K562 (cell line): Measurements from ENCODE around the gene MYO6. TPM values are rescaled to one million over a fixed set of nuclear protein-coding genes. Genes with fewer than 3 reads are reported as not detected.

Experiments used
- ATAC-seq: fragments of 200-7000 bp; cut with Tn5 transposase; 3 replicates; pipeline ENCODE4 v1.9.1; 2020; ENCODE audit warnings: moderate library complexity
- BruUV-seq: library from RNA; stranded (reverse); fragments of 400-500 nt; replicated peaks from 2 replicates; lab custom pipeline; 2021; lab: Mats Ljungman, UMichigan
- CTCF ChIA-PET: fragments of 300-600 bp; formaldehyde crosslinking; extraction: SDS; loops from one replicate; lab custom pipeline; 2021; ENCODE audit warnings: low intra/inter-chr PET ratio; lab: Yijun Ruan, JAX
- POLR2A ChIA-PET: fragments of 300-600, 350-650 bp; sonication (Branson Sonifier 250); formaldehyde crosslinking; extraction: SDS; loops from one replicate; lab custom pipeline; 2021; ENCODE audit warnings: antibody characterized with exemption, inconsistent platforms; lab: Yijun Ruan, JAX
- DNase-seq, 4 experiments: peaks; one replicate each; pipeline versions ENCODE4 v3.0.0 to v3.0.0-alpha.2; 2011 to 2018; ENCODE audit warnings: low spot score in 3 of 4, mixed read lengths in 3 of 4; ENCODE audit errors: extremely low read depth in 1 of 4
- FAIRE-seq: peaks from 2 replicates; lab custom pipeline; 2011; peaks lifted over from hg19 to GRCh38; lab: Jason Lieb, UNC
- H2AFZ ChIP-seq: 2 replicates; pipeline ENCODE4 v1.6.0; 2011; ENCODE audit warnings: low read depth, low read length, control low read depth, inconsistent platforms
- H3K27ac ChIP-seq: fragments of 200-600 bp; 3 replicates; pipeline ENCODE4 v1.8.0; 2011; ENCODE audit warnings: low read depth, mild to moderate bottlenecking, control low read depth, inconsistent platforms, low read length, moderate library complexity, mixed read lengths; ENCODE audit errors: extremely low read depth
- H3K27me3 ChIP-seq, 2 experiments: fragments of 300-600 bp in 1 of 2; 2 replicates in 1 of 2; 3 replicates in 1 of 2; pipeline versions ENCODE4 v1.6.0 to v1.8.0; 2011; ENCODE audit warnings: inconsistent platforms in 2 of 2, low read length in 2 of 2, mild to moderate bottlenecking in 1 of 2, mixed read lengths in 1 of 2, moderate library complexity in 1 of 2; ENCODE audit not compliant: control insufficient read depth in 2 of 2, insufficient read depth in 2 of 2
- H3K36me3 ChIP-seq: fragments of 300-600 bp; 3 replicates; pipeline ENCODE4 v1.8.0; 2011; ENCODE audit warnings: mild to moderate bottlenecking, low read length, inconsistent platforms; ENCODE audit not compliant: control insufficient read depth, insufficient read depth
- H3K4me1 ChIP-seq, 2 experiments: fragments of 200-600 bp in 1 of 2; replicated peaks in 1 of 2; 2 replicates in 1 of 2; 3 replicates in 1 of 2; pipeline versions ENCODE4 v1.5.1 to v1.8.0; 2011; ENCODE audit warnings: inconsistent platforms in 2 of 2, low read length in 2 of 2, mild to moderate bottlenecking in 1 of 2, mixed read lengths in 1 of 2, moderate library complexity in 1 of 2; ENCODE audit not compliant: control insufficient read depth in 2 of 2, insufficient read depth in 2 of 2
- H3K4me2 ChIP-seq: 2 replicates; pipeline ENCODE4 v1.6.1; 2011; ENCODE audit warnings: low read length, control low read depth, inconsistent platforms, mixed read lengths; ENCODE audit not compliant: insufficient read depth
- H3K4me3 ChIP-seq: fragments of 200-600 bp; sonication (generic), shearing (Covaris generic); 2 replicates; pipeline ENCODE4 v1.5.1; 2016; ENCODE audit warnings: control low read depth, inconsistent platforms
- H3K79me2 ChIP-seq: fragments of 200-600 bp; 3 replicates; pipeline ENCODE4 v1.8.0; 2011; ENCODE audit warnings: low read length, inconsistent platforms; ENCODE audit not compliant: control insufficient read depth, insufficient read depth
- H3K9ac ChIP-seq, 2 experiments: 2 replicates each; pipeline versions ENCODE4 v1.6.0 to v1.6.1; 2011; ENCODE audit warnings: low read depth in 2 of 2, low read length in 2 of 2, control low read depth in 1 of 2, inconsistent platforms in 1 of 2, mild to moderate bottlenecking in 1 of 2, mixed read lengths in 1 of 2; ENCODE audit not compliant: insufficient read depth in 1 of 2
- H3K9me1 ChIP-seq: one replicate; pipeline ENCODE4 v1.6.0; 2011; ENCODE audit warnings: inconsistent platforms, mild to moderate bottlenecking, low read length, moderate library complexity; ENCODE audit not compliant: control insufficient read depth, insufficient read depth
- H3K9me3 ChIP-seq: replicated peaks from 2 replicates; pipeline ENCODE4 v1.5.1; 2011; ENCODE audit warnings: low read depth, low read length, inconsistent platforms; ENCODE audit not compliant: control insufficient read depth, insufficient read depth
- H4K20me1 ChIP-seq: replicated peaks from 2 replicates; pipeline ENCODE4 v1.6.1; 2011; ENCODE audit warnings: low read length, inconsistent platforms, mixed read lengths; ENCODE audit not compliant: control insufficient read depth, insufficient read depth
- ARID2 ChIP-seq: fragments of 450-650 bp; IDR thresholded peaks from 2 replicates; pipeline ENCODE4 v1.6.1; 2017; ENCODE audit warnings: antibody characterized with exemption, mild to moderate bottlenecking
- BRCA1 ChIP-seq, 2 experiments: fragments of 450-650 bp in 1 of 2; sonication (generic) in 1 of 2; formaldehyde crosslinking in 1 of 2; IDR thresholded peaks; 2 replicates each; pipeline versions ENCODE4 v1.5.0 to v1.6.1; 2017 to 2020; ENCODE audit warnings: mild to moderate bottlenecking in 1 of 2, missing genetic modification reagents in 1 of 2
- DMBX1 ChIP-seq: fragments of 250-450 bp; sonication (Bioruptor Pico); IDR thresholded peaks from 2 replicates; pipeline ENCODE4 v1.8.0; 2022; ENCODE audit warnings: inconsistent platforms, mild to moderate bottlenecking, moderate library complexity, borderline replicate concordance
- ETS1 ChIP-seq: conservative IDR thresholded peaks from 2 replicates; pipeline ENCODE4 v1.6.1; 2011; ENCODE audit warnings: low read depth, mild to moderate bottlenecking, low read length; ENCODE audit not compliant: control insufficient read depth
- ETV6 ChIP-seq, 3 experiments: fragments of 150-350 bp in 1 of 3; sonication (generic) in 1 of 3; formaldehyde crosslinking in 1 of 3; IDR thresholded peaks; 2 replicates each; pipeline versions ENCODE4 v1.6.1 to v1.8.0; 2014 to 2022; ENCODE audit warnings: borderline replicate concordance in 2 of 3, low read depth in 2 of 3, antibody characterized with exemption in 1 of 3, low read length in 1 of 3, mild to moderate bottlenecking in 1 of 3, missing genetic modification reagents in 1 of 3
- FOSL1 ChIP-seq: fragments of 200-800 bp; sonication (Bioruptor generic); conservative IDR thresholded peaks from 2 replicates; pipeline ENCODE4 v1.6.1; 2016; ENCODE audit warnings: missing genetic modification characterization, missing compliant biosample characterization
- IFI16 ChIP-seq: fragments of 250-450 bp; sonication (Bioruptor Pico); IDR thresholded peaks from 2 replicates; pipeline ENCODE4 v2.1.2; 2022; ENCODE audit warnings: mild to moderate bottlenecking, inconsistent platforms
- LARP7 ChIP-seq: fragments of 450-650 bp; IDR thresholded peaks from 2 replicates; pipeline ENCODE4 v1.6.1; 2016
- MAZ ChIP-seq, 2 experiments: fragments of 450-650 bp in 1 of 2; sonication (generic) in 1 of 2; formaldehyde crosslinking; IDR thresholded peaks in 1 of 2; conservative IDR thresholded peaks in 1 of 2; 2 replicates each; pipeline versions ENCODE4 v1.4.0 to v1.5.0; 2020; ENCODE audit warnings: mild to moderate bottlenecking in 1 of 2, missing genetic modification reagents in 1 of 2
- MED1 ChIP-seq: sonication (generic); formaldehyde crosslinking; IDR thresholded peaks from 2 replicates; pipeline ENCODE4 v1.8.1; 2023; ENCODE audit warnings: missing genetic modification reagents, borderline replicate concordance
- PTBP1 ChIP-seq: fragments of 200-400 bp; formaldehyde crosslinking; IDR thresholded peaks from 2 replicates; pipeline ENCODE4 v1.6.1; 2017; ENCODE audit warnings: low read depth, low read length
- SP2 ChIP-seq: IDR thresholded peaks from 2 replicates; pipeline ENCODE4 v1.6.1; 2011; ENCODE audit warnings: mild to moderate bottlenecking, low read depth, low read length, moderate library complexity; ENCODE audit not compliant: poor library complexity, severe bottlenecking; ENCODE audit errors: extremely low read depth
- ZC3H4 ChIP-seq: sonication (generic); formaldehyde crosslinking; IDR thresholded peaks from 2 replicates; pipeline ENCODE4 v1.9.0; 2021; ENCODE audit warnings: missing genetic modification reagents, borderline replicate concordance
- ZNF431 ChIP-seq: sonication (generic); formaldehyde crosslinking; IDR thresholded peaks from 2 replicates; pipeline ENCODE4 v1.8.0; 2022; ENCODE audit warnings: mild to moderate bottlenecking, missing genetic modification reagents
- ZNF609 ChIP-seq: sonication (generic); formaldehyde crosslinking; IDR thresholded peaks from 2 replicates; pipeline ENCODE4 v1.8.1; 2023; ENCODE audit warnings: missing genetic modification reagents, mild to moderate bottlenecking, borderline replicate concordance
- ZNF785 ChIP-seq: fragments of 250-450 bp; sonication (Bioruptor Pico); IDR thresholded peaks from 2 replicates; pipeline ENCODE4 v1.4.0; 2020; ENCODE audit warnings: mild to moderate bottlenecking
- WGBS: fragments of 100-300 bp; shearing (Covaris generic); methylation state at CpG from one replicate; pipeline ENCODE4 v1.1.6; 2016; ENCODE audit warnings: low coverage, mixed read lengths; ENCODE audit not compliant: insufficient coverage; ENCODE audit errors: missing lambda C conversion rate; 5-methylcytosine and 5-hydroxymethylcytosine counted together
- in situ Hi-C: fragments of 300-500 bp; cut with MboI; formaldehyde crosslinking; loops from 4 replicates; pipeline ENCODE4 v1.15.0; 2018; ENCODE audit warnings: inconsistent platforms, mixed read lengths
- intact Hi-C: fragments of 100-400 bp; cut with micrococcal nuclease; formaldehyde crosslinking; loops from 2 replicates; pipeline ENCODE4 v1.14.2; 2022
- polyA plus RNA-seq, 8 experiments: library from polyadenylated mRNA; depleted of rRNA in 4 of 8; stranded (reverse) in 5 of 8; unstranded in 3 of 8; fragments of >200 nt; fragmentation: Nextera tagmentation in 2 of 8; fragmentation: Illumina TruSeq in 1 of 8; extraction: Ambion mirVana in 2 of 8; extraction: Trizol in 1 of 8; gene quantifications; 2 replicates each; pipeline versions ENCODE4 v1.2.1 to v1.2.3, GENCODE V29; 2011 to 2014; ENCODE audit warnings: inconsistent platforms in 1 of 8, missing spikeins in 1 of 8
- total RNA-seq, 7 experiments: library from RNA; depleted of rRNA in 6 of 7; stranded (reverse); fragments of >200 nt in 6 of 7; fragmentation: Illumina TruSeq in 2 of 7; extraction: Trizol in 2 of 7; gene quantifications; 2 replicates each; pipeline versions ENCODE4 v1.2.1 to v1.2.3, GENCODE V29; 2011 to 2021; ENCODE audit warnings: low replicate concordance in 1 of 7

Gene MYO6
- total and polyA plus RNA-seq, 9 of the 15 experiments (the other 6 are each of a cell fraction or from before 2014, with no cell fraction given), result 1.3 to 5.5 (median 2.7) TPM

GRCh38 chr6:75761489-75761888 is 12.4 kb downstream of the MYO6 start:
- DNase-seq (no peak), FAIRE-seq (no peak), ATAC-seq (no peak)
- H3K9me1 ChIP-seq, result no peaks in the 10 kb centered on the region
- no TSS peak for BruUV-seq
- H3K4me2 ChIP-seq, result no peak overlapping the region
- no peaks in the 10 kb centered on the region for H3K79me2 ChIP-seq
- in situ Hi-C loops, result no loop called here
- TF ChIP-seq ARID2, result no peak
- TF ChIP-seq BRCA1 (IDR thresholded peaks at IDR 0.05), result no peak
- no peak for TF ChIP-seq BRCA1 (CRISPR knock-in tag; IDR thresholded peaks at IDR 0.05)
- TF ChIP-seq MED1 (CRISPR knock-in tag), result no peak
- TF ChIP-seq IFI16 (CRISPR knock-in tag), result no peak
- no peak for TF ChIP-seq FOSL1 (tag)
- TF ChIP-seq ETV6 (IDR thresholded peaks at IDR 0.05; ENCODE audit: borderline replicate concordance in 1 of 2, low read depth in 2 of 2, low read length in 1 of 2), result no peak
- TF ChIP-seq ETV6 (CRISPR knock-in tag; IDR thresholded peaks at IDR 0.05; ENCODE audit: borderline replicate concordance), result no peak
- no peak for TF ChIP-seq ZC3H4 (CRISPR knock-in tag)
- TF ChIP-seq PTBP1, result no peak
- no peak for TF ChIP-seq ZNF609
- no peak for TF ChIP-seq ZNF431 (CRISPR knock-in tag)
- no peak for TF ChIP-seq DMBX1
- TF ChIP-seq SP2, result no peak
- TF ChIP-seq LARP7, result no peak
- no peak for TF ChIP-seq ZNF785
- no peak for TF ChIP-seq ETS1
- TF ChIP-seq MAZ (CRISPR knock-in tag; conservative IDR thresholded peaks at IDR 0.05 in 1 of 2, IDR thresholded peaks at IDR 0.05 in 1 of 2), result no peak
- no peaks in the 10 kb centered on the region for H4K20me1 ChIP-seq
- no peaks in the 10 kb centered on the region; a peak in 1 of 5 replicates for H3K27me3 ChIP-seq
- H3K4me3 ChIP-seq, result no peak overlapping the region
- WGBS, result 21% methylated on average over 1 of the region's 1 CpG
- H3K4me1 ChIP-seq, result no peaks in the 10 kb centered on the region; a peak in 1 of 5 replicates
- ChIA-PET POLR2A (interaction anchor here (0.6 kb wide), 1 partner anchor 23 kb away, joined by 3 read pairs; no protein-coding TSS in a partner anchor), CTCF (no interaction called here)
- H3K9me3 ChIP-seq, result no peaks in the 10 kb centered on the region
- no peak overlapping the region for H3K27ac ChIP-seq
- intact Hi-C loops, result no loop called here
- no peak overlapping the region; the same call in 1 of the 2 replicates for H2AFZ ChIP-seq
- no peaks in the 10 kb centered on the region for H3K36me3 ChIP-seq
- H3K9ac ChIP-seq, result no peak overlapping the region
